ENCODE measurements around the gene THSD4. TPM values are rescaled to one million over a fixed set of nuclear protein-coding genes. Genes with fewer than 3 reads are reported as not detected.
A peak's percentile ranks its signal among the peaks of the same experiment; 100 is the strongest.

Gene THSD4
- total and polyA plus RNA-seq, 2 of the 4 experiments (the other 2 are of a cell fraction) = 25.5 to 31.1 TPM

- H3K9ac ChIP-seq (ENCODE audit: low read depth, low read length) = no peak overlapping the region
- WGBS, 2 experiments (ENCODE audit: extremely low coverage in 2 of 2, insufficient read length in 1 of 2) = 60% methylated on average over 1 of the region's 2 CpGs; no CpG with 5 or more reads in 1 of the 2 experiments
Observed at GRCh38 chr15:71084264-71084663, 31.0 kb upstream of the THSD4 start.

More at GRCh38 chr15:71084264-71084663, 31.0 kb upstream of the THSD4 start:
- H3K4me1 ChIP-seq (ENCODE audit: control insufficient read depth, insufficient read depth, low read length) = peaks cover 13% of the 10 kb centered on the region
- H4K5ac ChIP-seq (ENCODE audit: low read depth, low read length) = no peak overlapping the region
- H3K14ac ChIP-seq (replicated peaks; ENCODE audit: low read depth, low read length) = no peak overlapping the region
- no peak overlapping the region for H2BK5ac ChIP-seq (ENCODE audit: low read depth, low read length, poor library complexity, severe bottlenecking)
- in situ Hi-C loops (cut with MboI; ENCODE audit: low sequenced_read_pairs) (no loop called here), intact Hi-C loops (cut with micrococcal nuclease) (loop anchor here (5.0 kb wide), 1 partner anchor 42 kb away; no protein-coding TSS in a partner anchor), dilution Hi-C loops (cut with HindIII; ENCODE audit: low sequenced_read_pairs, unreplicated experiment) (no loop called here)
- no TSS peak for BruUV-seq (replicated peaks)
- H4K8ac ChIP-seq (ENCODE audit: low read depth in 2 of 2, low read length in 2 of 2) = no peak overlapping the region
- DNase-seq = no peak
- no peak overlapping the region for H2AK9ac ChIP-seq (replicated peaks; ENCODE audit: low read depth, low read length, poor library complexity)
- CTCF ChIA-PET = no interaction called here
- no peaks in the 10 kb centered on the region for H3K9me3 ChIP-seq (ENCODE audit: control insufficient read depth, insufficient read depth, low read length)
- no peak overlapping the region for H2AK5ac ChIP-seq (ENCODE audit: low read depth, low read length)
- H4K20me1 ChIP-seq (ENCODE audit: insufficient read depth, low read length) = no peaks in the 10 kb centered on the region
- no peak overlapping the region for H2BK120ac ChIP-seq (ENCODE audit: low read depth, low read length)
- no peaks in the 10 kb centered on the region for H3K79me1 ChIP-seq (ENCODE audit: low read depth in 1 of 2, low read length in 2 of 2)
- H2BK15ac ChIP-seq (ENCODE audit: low read depth, low read length) = no peak overlapping the region
- no peak for ATAC-seq (ENCODE audit: low read depth)
- H3K23ac ChIP-seq (ENCODE audit: low read depth, low read length) = no peak overlapping the region
- POLR2A ChIA-PET (ENCODE audit: unreplicated experiment) = no interaction called here
- H3K56ac ChIP-seq (ENCODE audit: extremely low read depth, insufficient read depth, low read length) = no peak overlapping the region
- H3K9me1 ChIP-seq (ENCODE audit: insufficient read depth, low read length) = peaks cover 9% of the 10 kb centered on the region
- no peaks in the 10 kb centered on the region for H3K36me3 ChIP-seq (ENCODE audit: control insufficient read depth, insufficient read depth, low read length)
- no peak overlapping the region for H3K4me2 ChIP-seq (ENCODE audit: low read depth, low read length)
- no peak overlapping the region; the same call in 1 of the 2 replicates for H2BK20ac ChIP-seq (ENCODE audit: low read depth, low read length)
- H2AFZ ChIP-seq (replicated peaks; ENCODE audit: low read length, poor library complexity) = no peak overlapping the region
- no peak overlapping the region for H3K4ac ChIP-seq (ENCODE audit: low read depth, low read length)
- no peak overlapping the region for H3K27ac ChIP-seq (ENCODE audit: insufficient read depth, low read length)
- no peak overlapping the region for H4K91ac ChIP-seq (ENCODE audit: insufficient read depth, low read depth, low read length)
- no peak for TF ChIP-seq BHLHE40 (IDR thresholded peaks at IDR 0.05; ENCODE audit: low read depth, low read length)
- TF ChIP-seq MAFK (IDR thresholded peaks at IDR 0.05; ENCODE audit: low read depth, low read length) = no peak
- TF ChIP-seq MXI1 (IDR thresholded peaks at IDR 0.05; ENCODE audit: borderline replicate concordance, low read depth, low read length) = no peak
- no peak for TF ChIP-seq CTCF (conservative IDR thresholded peaks at IDR 0.05; ENCODE audit: low read depth, low read length)
- TF ChIP-seq RAD21 (IDR thresholded peaks at IDR 0.05; ENCODE audit: low read length) = no peak
- TF ChIP-seq MAZ (IDR thresholded peaks at IDR 0.05; ENCODE audit: borderline replicate concordance, low read depth, low read length) = no peak
- no peak for TF ChIP-seq CEBPB (IDR thresholded peaks at IDR 0.05; ENCODE audit: low read depth, low read length)
- TF ChIP-seq ELK1 (IDR thresholded peaks at IDR 0.05; ENCODE audit: borderline replicate concordance, low read depth, low read length) = no peak
- no peak for TF ChIP-seq RFX5 (IDR thresholded peaks at IDR 0.05; ENCODE audit: low read depth, low read length)
- no peak for TF ChIP-seq SMC3 (IDR thresholded peaks at IDR 0.05; ENCODE audit: low read depth, low read length)
- no peak for TF ChIP-seq USF2 (IDR thresholded peaks at IDR 0.05; ENCODE audit: low read depth, low read length)
- no peak for TF ChIP-seq POLR2A (IDR thresholded peaks at IDR 0.05; ENCODE audit: low read depth, low read length)
- no peak for TF ChIP-seq CHD1 (IDR thresholded peaks at IDR 0.05; ENCODE audit: low read depth, low read length)
- TF ChIP-seq NFE2L2 (IDR thresholded peaks at IDR 0.05; ENCODE audit: low read depth, low read length) = no peak
- no peak for TF ChIP-seq FOS (IDR thresholded peaks at IDR 0.05; ENCODE audit: low read depth, low read length)
- TF ChIP-seq RCOR1 (IDR thresholded peaks at IDR 0.05; ENCODE audit: insufficient replicate concordance, low read length) = no peak
- no peak overlapping the region for H3K4me3 ChIP-seq (ENCODE audit: insufficient read depth, low read depth, low read length)
- peak overlapping the region; percentile 21; the same call in 1 of the 2 replicates for H3K18ac ChIP-seq (ENCODE audit: low read depth, low read length)
- H3K27me3 ChIP-seq (ENCODE audit: control insufficient read depth, insufficient read depth, low read length) = no peaks in the 10 kb centered on the region

All from IMR-90 (cell line).